Lung (tissue), 12 donors: Measurements from ENCODE around the gene DAGLB. TPM values are rescaled to one million over a fixed set of nuclear protein-coding genes. Genes with fewer than 3 reads are reported as not detected.
"Not testable (repeated sequence)": the region's sequence is repeated elsewhere in the genome, so short reads cannot be mapped to it uniquely, and the experiment has no call there.

Experiments used
- ATAC-seq: fragments of 200-7000 bp; cut with Tn5 transposase; one replicate; pipeline ENCODE4 v1.9.1; 2020; ENCODE audit warnings: moderate number of reproducible peaks; ENCODE audit not compliant: insufficient read depth, low FRiP score
- DNase-seq, 3 donors: peaks; one replicate each; pipeline ENCODE4 v3.0.0-alpha.2; 2013 to 2017
- H3K27ac ChIP-seq, 2 donors: one replicate each; pipeline ENCODE4 v1.5.1; 2013; ENCODE audit warnings: mild to moderate bottlenecking in 2 of 2, moderate library complexity in 2 of 2, control low read depth in 1 of 2, inconsistent platforms in 1 of 2, low read depth in 1 of 2, low read length in 1 of 2
- H3K27me3 ChIP-seq, 3 donors: one replicate each; pipeline ENCODE4 v1.5.1; 2013; ENCODE audit warnings: low read length in 2 of 3; ENCODE audit not compliant: control insufficient read depth in 3 of 3, insufficient read depth in 3 of 3
- H3K36me3 ChIP-seq, 4 donors: one replicate each; pipeline ENCODE4 v1.5.1; 2013; ENCODE audit warnings: low read length in 4 of 4, mild to moderate bottlenecking in 1 of 4, moderate library complexity in 1 of 4; ENCODE audit not compliant: control insufficient read depth in 4 of 4, insufficient read depth in 4 of 4
- H3K4me1 ChIP-seq, 5 donors: one replicate each; pipeline ENCODE4 v1.5.1; 2013; ENCODE audit warnings: low read length in 5 of 5, mild to moderate bottlenecking in 2 of 5, moderate library complexity in 1 of 5; ENCODE audit not compliant: control insufficient read depth in 5 of 5, insufficient read depth in 5 of 5
- H3K4me3 ChIP-seq: one replicate; pipeline ENCODE4 v1.5.1; 2013; ENCODE audit warnings: mild to moderate bottlenecking, control low read depth, moderate library complexity
- H3K9ac ChIP-seq, 2 donors: one replicate each; pipeline ENCODE4 v1.5.1; 2013; ENCODE audit warnings: low read length in 2 of 2, control low read depth in 1 of 2; ENCODE audit not compliant: insufficient read depth in 1 of 2
- H3K9me3 ChIP-seq, 4 donors: one replicate each; pipeline ENCODE4 v1.5.1; 2013; ENCODE audit warnings: low read length in 3 of 4, mild to moderate bottlenecking in 1 of 4, moderate library complexity in 1 of 4; ENCODE audit not compliant: control insufficient read depth in 4 of 4, insufficient read depth in 3 of 4
- CTCF ChIP-seq: IDR thresholded peaks from 2 replicates; pipeline ENCODE4 v1.5.1; 2012; ENCODE audit warnings: mild to moderate bottlenecking; ENCODE audit errors: control extremely low read depth, extremely low read depth
- WGBS, 2 donors: extraction: QIAGEN DNeasy Blood & Tissue Kit; methylation state at CpG; one replicate each; pipeline ENCODE4 v1.1.7; 2013; 5-methylcytosine and 5-hydroxymethylcytosine counted together
- polyA plus RNA-seq, 2 donors: library from polyadenylated mRNA; stranded (reverse); fragments of 200-250 nt; gene quantifications; one replicate each; pipeline ENCODE4 v1.2.1, GENCODE V29; 2013
- total RNA-seq, 2 donors: library from RNA; depleted of rRNA in 1 of 2; stranded (reverse); fragments of >200 nt in 1 of 2; gene quantifications; one replicate each; pipeline ENCODE4 v1.2.1, GENCODE V29; 2014 to 2021
- donor health status: control.
- donor health status: control.
- donor health status: Bipolar disorder and iron deficiency.
- donor health status: healthy.
- donor health status: DM: yes; HTN: yes; CAD: no.

The DAGLB gene
- total and polyA plus RNA-seq, 4 donors = 13.9 to 43.3 (median 19.4) TPM

- WGBS, 2 donors = 92 to 93% methylated on average over 17 of the region's 17 CpGs
These were observed 45.7 kb downstream of the DAGLB start for GRCh38 chr7:6402041-6402440.

DNA sequence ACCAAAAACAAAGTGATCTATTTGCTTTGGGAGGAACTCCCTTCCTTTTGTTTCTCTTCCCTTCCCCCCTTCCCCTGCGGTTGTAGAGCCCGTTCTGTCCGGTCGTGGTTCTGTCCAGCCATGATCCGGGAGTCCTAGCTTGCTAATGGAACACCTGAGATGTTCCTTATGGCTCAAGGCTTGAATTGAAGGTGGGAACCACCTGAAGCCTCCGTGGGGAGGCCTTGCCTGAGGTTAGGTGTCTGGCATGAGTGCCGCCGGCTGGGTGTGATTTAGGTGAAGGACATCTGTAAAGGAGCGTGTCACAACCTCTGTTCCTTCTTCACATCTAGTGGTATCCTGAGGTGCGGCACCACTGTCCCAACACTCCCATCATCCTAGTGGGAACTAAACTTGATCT is 46.2 kb downstream of the DAGLB start:
- Histone ChIP-seq H3K27ac (no peak overlapping the region), H3K4me1 (peaks cover 0 to 15% (median 0%) of the 10 kb centered on the region in 5 donors), H3K27me3 (no peaks in the 10 kb centered on the region), H3K4me3 (no peak overlapping the region), H3K36me3 (peaks cover 17 to 45% (median 27%) of the 10 kb centered on the region in 4 donors), H3K9ac (no peak overlapping the region), H3K9me3 (no peaks in the 10 kb centered on the region)
- no peak for DNase-seq
- ATAC-seq = no peak
- no peak for TF ChIP-seq CTCF
- WGBS, 2 donors = 88 to 93% methylated on average over 10 of the region's 10 CpGs

More at GRCh38 chr7:6402041-6402440, 45.7 kb downstream of the DAGLB start:
- Histone ChIP-seq H3K36me3 (peaks cover 17 to 47% (median 28%) of the 10 kb centered on the region in 4 donors), H3K27ac (peak overlapping the region in 1 of 2 donors; percentile 2), H3K9ac (no peak overlapping the region), H3K4me3 (no peak overlapping the region), H3K27me3 (no peaks in the 10 kb centered on the region), H3K9me3 (no peaks in the 10 kb centered on the region), H3K4me1 (peaks cover 0 to 15% (median 0%) of the 10 kb centered on the region in 5 donors)
- no peak for DNase-seq
- ATAC-seq = no peak
- TF ChIP-seq CTCF = no peak

- peaks cover 0 to 22% (median 0%) of the 10 kb centered on the region in 5 donors for H3K4me1 ChIP-seq
These were observed 47.3 kb downstream of the DAGLB start for GRCh38 chr7:6400243-6401105.

DNA sequence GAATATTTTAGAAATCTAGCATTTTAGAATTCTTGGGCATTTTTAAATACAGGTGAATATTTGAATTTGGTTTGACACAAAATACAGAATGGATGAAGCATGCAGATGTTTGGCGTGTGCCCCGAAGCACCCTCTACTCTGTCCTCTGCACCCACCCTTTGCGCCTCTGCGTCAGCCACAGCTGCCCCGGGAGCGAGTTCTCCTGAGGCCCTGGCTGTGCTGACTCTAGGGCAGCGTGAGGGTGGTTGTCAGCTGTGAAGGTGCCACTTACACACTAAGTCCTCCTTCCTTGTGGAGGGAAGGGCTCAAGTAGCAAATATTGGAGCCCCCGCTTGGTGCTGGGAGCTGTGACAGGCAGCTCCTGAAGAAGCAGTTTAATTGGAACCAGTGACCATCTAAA is 48.4 kb downstream of the DAGLB start:
- Histone ChIP-seq H3K9ac (no peak overlapping the region), H3K27ac (no peak overlapping the region), H3K9me3 (no peaks in the 10 kb centered on the region), H3K27me3 (no peaks in the 10 kb centered on the region), H3K36me3 (peaks cover 16 to 29% (median 22%) of the 10 kb centered on the region in 4 donors), H3K4me3 (no peak overlapping the region), H3K4me1 (peaks cover 0 to 29% (median 0%) of the 10 kb centered on the region in 5 donors)
- no peak for TF ChIP-seq CTCF
- ATAC-seq (no peak), DNase-seq (no peak)
- WGBS, 2 donors = 84 to 88% methylated on average over 8 of the region's 8 CpGs

More at GRCh38 chr7:6400243-6401105, 47.3 kb downstream of the DAGLB start:
- H3K9ac ChIP-seq, H3K9me3 ChIP-seq, H3K27me3 ChIP-seq, H3K4me3 ChIP-seq, DNase-seq, ATAC-seq: not testable (repeated sequence)
- WGBS, 2 donors = 83 to 86% methylated on average over 19 of the region's 19 CpGs
- H3K27ac ChIP-seq = peak overlapping the region in 1 of 2 donors; percentile 56
- peaks cover 17 to 36% (median 22%) of the 10 kb centered on the region in 4 donors for H3K36me3 ChIP-seq
